HepG2 (cell line): ENCODE results near the gene CRIM1. TPM values are rescaled to one million over a fixed set of nuclear protein-coding genes. Genes with fewer than 3 reads are reported as not detected.

Source experiments
- ATAC-seq: fragments of 200-7000 bp; cut with Tn5 transposase; 3 replicates; pipeline ENCODE4 v1.9.1; 2020; ENCODE audit warnings: mild to moderate bottlenecking, moderate library complexity
- BruUV-seq: library from RNA; stranded (reverse); fragments of 400-500 nt; replicated peaks from 2 replicates; lab custom pipeline; 2021; lab: Mats Ljungman, UMichigan
- CTCF ChIA-PET: fragments of 300-600 bp; formaldehyde crosslinking; extraction: SDS; loops from one replicate; lab custom pipeline; 2021; ENCODE audit warnings: low total read pairs, inconsistent platforms, low intra/inter-chr PET ratio; lab: Yijun Ruan, JAX
- POLR2A ChIA-PET: fragments of 350-600 bp; sonication (Branson Sonifier 250); formaldehyde crosslinking; loops from one replicate; lab custom pipeline; 2020; ENCODE audit warnings: antibody characterized with exemption, inconsistent platforms; lab: Yijun Ruan, JAX
- DNase-seq: peaks from one replicate; pipeline ENCODE4 v3.0.0-alpha.2; 2015; ENCODE audit warnings: low spot score
- FAIRE-seq: peaks from 3 replicates; lab custom pipeline; 2011; peaks lifted over from hg19 to GRCh38; lab: Jason Lieb, UNC
- H2AFZ ChIP-seq: one replicate; pipeline ENCODE4 v1.6.1; 2011; ENCODE audit warnings: low read length, inconsistent platforms
- H3K27ac ChIP-seq: fragments of 300-600 bp; 3 replicates; pipeline ENCODE4 v1.8.0; 2011; ENCODE audit warnings: mixed run types, mild to moderate bottlenecking, mixed read lengths, low read length, inconsistent platforms; ENCODE audit not compliant: insufficient read depth; ENCODE audit errors: extremely low read length
- H3K27me3 ChIP-seq, 2 experiments: fragments of 200-600 bp in 1 of 2; 2 replicates in 1 of 2; 3 replicates in 1 of 2; pipeline versions ENCODE4 v1.6.0 to v1.8.0; 2011; ENCODE audit warnings: low read length in 2 of 2, mild to moderate bottlenecking in 2 of 2, moderate library complexity in 2 of 2, inconsistent platforms in 1 of 2; ENCODE audit not compliant: insufficient read depth in 2 of 2, control insufficient read depth in 1 of 2
- H3K36me3 ChIP-seq, 2 experiments: fragments of 200-600 bp in 1 of 2; replicated peaks in 1 of 2; 2 replicates in 1 of 2; 3 replicates in 1 of 2; pipeline versions ENCODE4 v1.5.1 to v1.8.0; 2011; ENCODE audit warnings: low read length in 2 of 2, inconsistent platforms in 1 of 2; ENCODE audit not compliant: insufficient read depth in 2 of 2, control insufficient read depth in 1 of 2
- H3K4me1 ChIP-seq: 2 replicates; pipeline ENCODE4 v1.5.1; 2012; ENCODE audit warnings: low read length, inconsistent platforms; ENCODE audit not compliant: insufficient read depth
- H3K4me2 ChIP-seq: 2 replicates; pipeline ENCODE4 v1.6.0; 2011; ENCODE audit warnings: low read depth, low read length, inconsistent platforms
- H3K4me3 ChIP-seq, 3 experiments: fragments of 200-600 bp in 1 of 3; sonication (generic), shearing (Covaris generic) in 1 of 3; replicated peaks in 1 of 3; 2 replicates each; pipeline ENCODE4 v1.5.1; 2011 to 2016; ENCODE audit warnings: low read length in 3 of 3, inconsistent platforms in 2 of 3, low read depth in 2 of 3, mild to moderate bottlenecking in 2 of 3, control low read depth in 1 of 3, mixed read lengths in 1 of 3; ENCODE audit not compliant: insufficient read depth in 1 of 3
- H3K79me2 ChIP-seq: one replicate; pipeline ENCODE4 v1.6.1; 2011; ENCODE audit warnings: low read length, inconsistent platforms; ENCODE audit not compliant: insufficient read depth
- H3K9ac ChIP-seq: 2 replicates; pipeline ENCODE4 v1.6.0; 2011; ENCODE audit warnings: mild to moderate bottlenecking, low read depth, low read length, inconsistent platforms; ENCODE audit not compliant: insufficient read depth
- H3K9me3 ChIP-seq: 2 replicates; pipeline ENCODE4 v1.5.1; 2012; ENCODE audit warnings: mild to moderate bottlenecking, low read length
- H4K20me1 ChIP-seq: 2 replicates; pipeline ENCODE4 v1.6.0; 2011; ENCODE audit warnings: inconsistent platforms, mild to moderate bottlenecking, low read length, moderate library complexity; ENCODE audit not compliant: insufficient read depth
- REPIN1 ChIP-seq: sonication (generic); formaldehyde crosslinking; IDR thresholded peaks from 2 replicates; pipeline ENCODE4 v1.8.0; 2022; ENCODE audit warnings: missing genetic modification reagents, low read depth, mild to moderate bottlenecking, borderline replicate concordance
- ZBTB2 ChIP-seq: sonication (generic); formaldehyde crosslinking; IDR thresholded peaks from 2 replicates; pipeline ENCODE4 v1.8.0; 2022; ENCODE audit warnings: low read depth, missing genetic modification reagents
- ZBTB25 ChIP-seq: IDR thresholded peaks from 2 replicates; pipeline ENCODE4 v1.6.1; 2018; ENCODE audit warnings: missing genetic modification reagents
- ZNF335 ChIP-seq: sonication (generic); formaldehyde crosslinking; IDR thresholded peaks from 2 replicates; pipeline ENCODE4 v1.4.0; 2020; ENCODE audit warnings: missing genetic modification reagents
- WGBS: methylation state at CpG from one replicate; pipeline ENCODE4 v1.1.6; 2017; ENCODE audit warnings: low lambda C conversion rate; 5-methylcytosine and 5-hydroxymethylcytosine counted together
- in situ Hi-C: cut with HindIII; loops from 2 replicates; pipeline ENCODE4 v1.10.0; 2017; ENCODE audit warnings: low pct_unique_long_range_greater_than_20kb; ENCODE audit not compliant: extremely low pct_ligation_motif_present
- intact Hi-C: fragments of 100-400 bp; cut with micrococcal nuclease; formaldehyde crosslinking; loops from one replicate; pipeline ENCODE4 v1.10.0; 2022; ENCODE audit not compliant: unreplicated experiment
- polyA plus RNA-seq, 8 experiments: library from polyadenylated mRNA; depleted of rRNA in 3 of 8; stranded (reverse) in 7 of 8; unstranded in 1 of 8; fragments of >200 nt; fragmentation: Illumina TruSeq in 4 of 8; extraction: Trizol in 4 of 8; gene quantifications; 2 replicates each; pipeline versions ENCODE4 v1.2.1 to v1.2.3, GENCODE V29; 2011 to 2016; ENCODE audit warnings: low read depth in 4 of 8, missing spikeins in 1 of 8, mixed read lengths in 1 of 8; ENCODE audit not compliant: insufficient read depth in 1 of 8
- total RNA-seq, 5 experiments: library from RNA; depleted of rRNA; stranded (reverse); fragments of >200 nt; fragmentation: Illumina TruSeq; extraction: Trizol; gene quantifications; 2 replicates each; pipeline ENCODE4 v1.2.3, GENCODE V29; 2016; ENCODE audit warnings: low read depth in 1 of 5

CRIM1 gene
- total and polyA plus RNA-seq, 2 of the 13 experiments (the other 11 are each of a cell fraction or from before 2014, with no cell fraction given), result 39.1 to 69.9 TPM

DNA sequence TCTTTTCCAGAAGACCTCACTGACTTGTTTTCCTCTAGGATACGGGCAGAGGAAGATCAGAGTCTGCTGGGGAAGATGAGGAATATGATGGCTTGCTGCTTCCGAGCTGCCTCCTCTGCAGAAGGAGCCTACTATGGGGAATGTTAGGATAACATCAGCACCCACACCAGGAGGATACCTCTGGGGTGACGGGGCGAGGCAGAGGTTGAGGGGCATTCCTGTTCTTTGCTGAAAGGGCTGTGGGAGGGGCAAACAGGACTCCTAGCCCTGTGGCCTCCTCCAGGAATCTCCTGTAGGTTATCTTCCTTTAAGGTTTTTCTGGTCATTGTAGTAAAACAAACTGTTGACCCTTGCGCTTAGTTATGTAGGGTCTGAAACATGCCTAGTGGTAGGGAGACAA lies 102.5 kb downstream of the CRIM1 start:
- no peak for FAIRE-seq
- intact Hi-C loops, result loop anchor here (2.0 to 5.0 kb wide), 2 partner anchors 77 to 204 kb away; no protein-coding TSS in a partner anchor
- Histone ChIP-seq H3K36me3 (peaks cover 14 to 51% of the 10 kb centered on the region in 2 experiments), H3K27me3 (no peaks in the 10 kb centered on the region), H4K20me1 (peaks cover 16% of the 10 kb centered on the region), H3K79me2 (peaks cover 7% of the 10 kb centered on the region), H3K27ac (no peak overlapping the region), H3K4me2 (no peak overlapping the region), H3K9ac (no peak overlapping the region), H2AFZ (no peak overlapping the region), H3K4me3 (no peak overlapping the region)
- 94% methylated on average over 5 of the region's 5 CpGs for WGBS
- in situ Hi-C loops, result loop anchor here (5.0 kb wide), 1 partner anchor 101 kb away; the partner anchor contains the start of gene CRIM1
- no TSS peak for BruUV-seq
- CTCF ChIA-PET, result no interaction called here
- no peak for DNase-seq
- TF ChIP-seq REPIN1 (CRISPR knock-in tag) (no peak), ZBTB2 (CRISPR knock-in tag) (no peak), ZNF335 (CRISPR knock-in tag) (no peak), ZBTB25 (no peak)
- TF ChIP-seq, all 625 proteins: peak for 0
- Histone ChIP-seq H3K9me3 (no peaks in the 10 kb centered on the region), H3K4me1 (peaks cover 59% of the 10 kb centered on the region)
- POLR2A ChIA-PET, result interaction anchor here (5.4 kb wide), 1 partner anchor 103 kb away, joined by 53 read pairs; the partner anchor contains the start of gene CRIM1
- ATAC-seq, result no peak
